ENCODE results near the gene DLST.

GRCh38 chr14:74843653-74844052 lies 38.1 kb upstream of the DLST start:
- TF ChIP-seq POLR2A (IDR thresholded peaks at IDR 0.05) (no peak), EP300 (IDR thresholded peaks at IDR 0.05) (no peak)
- TF ChIP-seq, protein P1, sequence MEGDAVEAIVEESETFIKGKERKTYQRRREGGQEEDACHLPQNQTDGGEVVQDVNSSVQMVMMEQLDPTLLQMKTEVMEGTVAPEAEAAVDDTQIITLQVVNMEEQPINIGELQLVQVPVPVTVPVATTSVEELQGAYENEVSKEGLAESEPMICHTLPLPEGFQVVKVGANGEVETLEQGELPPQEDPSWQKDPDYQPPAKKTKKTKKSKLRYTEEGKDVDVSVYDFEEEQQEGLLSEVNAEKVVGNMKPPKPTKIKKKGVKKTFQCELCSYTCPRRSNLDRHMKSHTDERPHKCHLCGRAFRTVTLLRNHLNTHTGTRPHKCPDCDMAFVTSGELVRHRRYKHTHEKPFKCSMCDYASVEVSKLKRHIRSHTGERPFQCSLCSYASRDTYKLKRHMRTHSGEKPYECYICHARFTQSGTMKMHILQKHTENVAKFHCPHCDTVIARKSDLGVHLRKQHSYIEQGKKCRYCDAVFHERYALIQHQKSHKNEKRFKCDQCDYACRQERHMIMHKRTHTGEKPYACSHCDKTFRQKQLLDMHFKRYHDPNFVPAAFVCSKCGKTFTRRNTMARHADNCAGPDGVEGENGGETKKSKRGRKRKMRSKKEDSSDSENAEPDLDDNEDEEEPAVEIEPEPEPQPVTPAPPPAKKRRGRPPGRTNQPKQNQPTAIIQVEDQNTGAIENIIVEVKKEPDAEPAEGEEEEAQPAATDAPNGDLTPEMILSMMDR (IDR thresholded peaks at IDR 0.05) = no peak

Measured in suprapubic skin (tissue), 3 donors.